GM19467 (cell line): Measurements from ENCODE around the gene METTL9.
A peak's percentile ranks its signal among the peaks of the same experiment; 100 is the strongest.
"Not testable (repeated sequence)": the region's sequence is repeated elsewhere in the genome, so short reads cannot be mapped to it uniquely, and the experiment has no call there.

Experiments used
- ATAC-seq: cut with Tn5 transposase; IDR thresholded peaks from one replicate; pipeline ENCODE4 v1.9.1; 2021; ENCODE audit warnings: mild to moderate bottlenecking, moderate library complexity; ENCODE audit not compliant: unreplicated experiment

METTL9 gene

DNA sequence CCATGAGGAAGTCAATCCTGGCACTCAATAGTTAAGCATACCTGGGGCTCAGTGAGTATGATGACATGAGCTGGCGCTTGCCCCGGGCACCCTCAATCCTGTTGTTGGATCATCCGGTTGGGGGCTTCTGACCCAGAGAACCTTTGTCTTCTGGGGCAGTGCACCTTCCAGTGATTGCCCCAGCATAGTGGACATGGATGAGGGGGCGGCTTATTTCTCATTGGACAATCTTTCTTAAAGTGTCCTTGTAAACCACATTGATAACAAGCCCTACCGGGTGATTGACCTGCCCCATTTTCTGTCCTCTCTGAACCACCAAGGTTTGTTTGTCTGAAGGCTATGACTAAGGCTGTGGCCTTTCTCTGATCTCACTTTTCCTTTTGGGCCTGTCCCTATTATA lies 34.8 kb downstream of the METTL9 start:
- no peak for ATAC-seq

DNA sequence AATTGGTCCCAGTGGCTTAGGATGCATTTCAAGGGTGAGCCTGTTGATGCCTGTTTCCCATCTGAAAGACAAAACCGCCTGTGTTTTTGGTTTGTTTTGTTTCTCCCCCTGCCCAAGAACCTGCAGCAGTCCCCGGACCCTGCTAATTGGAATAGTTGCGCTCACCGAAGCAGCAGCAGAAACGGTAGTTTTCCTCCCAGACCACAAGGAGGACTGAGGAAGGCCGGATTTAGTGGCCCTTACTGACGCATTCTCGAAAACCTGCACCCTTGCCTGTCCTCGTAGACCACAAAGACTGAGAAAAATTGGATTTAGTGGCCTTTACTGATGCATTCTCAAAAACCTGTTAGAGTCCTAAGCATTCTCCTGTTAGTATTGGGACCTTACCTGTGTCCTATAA lies 36.3 kb downstream of the METTL9 start:
- not testable (repeated sequence) for ATAC-seq

DNA sequence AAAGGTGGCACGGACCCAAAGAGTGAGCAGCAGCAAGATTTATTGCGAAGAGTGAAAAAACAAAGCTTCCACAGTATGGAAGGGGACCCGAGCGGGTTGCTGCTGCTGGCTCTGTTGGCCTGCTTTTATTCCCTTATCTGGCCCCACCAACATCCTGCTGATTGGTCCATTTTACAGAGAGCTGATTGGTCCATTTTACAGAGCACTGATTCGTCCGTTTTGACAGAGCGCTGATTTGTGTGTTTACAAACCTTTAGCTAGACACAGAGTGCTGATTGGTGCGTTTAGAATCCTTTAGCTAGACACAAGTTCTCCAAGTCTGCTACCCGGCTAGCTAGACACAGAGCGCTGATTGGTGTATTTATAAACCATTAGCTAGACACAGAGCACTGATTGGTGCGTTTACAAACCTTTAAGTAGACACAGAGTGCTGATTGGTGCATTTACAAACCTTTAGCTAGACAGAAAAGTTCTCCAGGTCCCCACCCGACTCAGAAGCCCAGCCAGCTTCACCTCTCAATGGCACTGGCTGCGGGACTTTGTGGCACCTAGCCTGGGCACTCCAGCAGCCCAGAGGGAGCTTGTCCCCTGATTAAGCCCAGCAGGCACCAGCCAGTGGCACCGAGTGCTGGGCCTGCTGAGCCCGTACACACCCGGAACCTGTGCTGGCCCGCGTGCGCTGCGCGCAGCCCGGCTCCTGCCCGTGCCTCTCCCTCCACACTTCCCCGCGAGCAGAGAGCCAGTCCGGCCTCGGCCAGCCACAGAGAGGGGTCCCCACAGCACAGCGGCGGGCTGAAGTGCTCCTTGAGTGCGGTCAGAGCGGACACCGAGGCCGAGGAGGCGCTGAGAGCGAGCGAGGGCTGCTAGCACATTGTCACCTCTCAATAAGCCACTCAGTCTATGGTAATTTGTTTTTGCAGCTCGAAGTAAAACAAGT lies 37.9 kb downstream of the METTL9 start:
- ATAC-seq = no peak

DNA sequence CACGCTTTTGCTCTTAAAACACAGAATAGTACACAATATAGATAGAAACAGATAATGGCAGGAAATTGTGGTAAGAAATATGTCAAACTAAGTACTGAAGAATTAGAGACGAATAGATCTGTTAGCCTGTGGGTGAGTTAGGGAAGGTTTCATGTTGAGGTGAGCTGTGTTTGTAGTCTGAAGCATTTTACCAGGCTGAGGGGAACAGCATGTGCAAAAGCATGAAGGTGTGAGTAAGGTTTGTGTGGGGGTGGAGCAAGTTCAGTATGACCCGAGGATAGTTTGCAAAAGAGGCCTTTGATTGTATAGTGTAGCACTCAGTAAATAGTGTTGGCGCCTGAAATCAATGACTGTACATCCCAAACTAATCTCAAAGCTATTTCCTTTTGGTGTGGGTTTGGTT lies 39.2 kb downstream of the METTL9 start:
- no peak for ATAC-seq

DNA sequence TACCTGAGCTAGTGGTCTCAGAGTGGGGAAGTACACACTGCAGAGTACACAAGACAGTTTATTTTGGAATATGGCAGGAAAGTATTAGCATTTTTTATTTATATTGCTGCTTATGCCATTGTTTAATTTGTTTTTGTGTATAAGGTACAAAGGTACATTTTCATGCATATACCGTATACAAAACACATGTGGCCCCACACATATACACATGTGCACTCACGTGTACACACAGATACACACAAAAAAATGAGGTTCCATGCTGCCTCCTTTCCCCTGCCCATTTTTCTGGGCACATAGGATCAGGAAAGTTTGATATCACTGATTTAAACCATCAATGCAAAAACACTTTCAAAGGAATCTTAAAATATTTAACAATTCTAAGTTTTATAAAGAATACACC lies 40.1 kb downstream of the METTL9 start:
- ATAC-seq = no peak

DNA sequence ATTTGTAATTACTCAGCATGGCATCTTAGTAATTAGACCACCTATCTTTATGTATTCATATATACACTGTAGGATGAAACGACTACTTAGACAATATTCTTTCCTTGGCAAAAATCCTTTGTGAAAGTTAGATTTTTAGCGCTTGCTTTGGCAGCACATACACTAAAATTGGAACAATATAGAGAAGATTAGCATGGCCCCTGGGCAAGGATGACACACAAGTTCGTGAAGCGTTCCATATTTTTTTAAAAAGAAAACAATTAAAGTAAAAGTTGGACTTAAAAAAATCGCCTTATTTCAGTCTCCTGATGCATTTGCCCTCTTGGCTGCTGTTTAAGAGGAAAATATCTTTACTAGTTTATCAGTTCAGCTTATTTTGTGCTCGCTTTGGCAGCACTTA lies 42.5 kb downstream of the METTL9 start:
- no peak for ATAC-seq

DNA sequence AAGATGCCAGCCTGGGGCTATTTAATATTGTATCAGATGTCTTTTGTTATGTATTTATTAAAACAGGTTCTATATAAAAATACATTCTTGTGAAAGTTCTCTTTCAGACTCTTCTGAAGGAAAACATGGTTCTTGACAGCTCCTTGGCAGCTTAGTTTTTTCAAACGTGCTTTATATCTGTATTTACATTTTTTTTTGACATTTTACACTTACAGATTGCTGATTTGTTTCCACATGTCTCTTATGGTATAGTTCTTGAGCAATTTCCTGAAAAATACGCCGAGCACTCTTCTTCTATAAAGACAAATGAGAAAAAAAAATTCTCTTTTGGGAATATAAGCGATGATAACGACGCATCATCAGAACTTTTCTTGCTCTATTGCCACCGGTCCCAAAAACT lies 43.5 kb downstream of the METTL9 start:
- no peak for ATAC-seq

DNA sequence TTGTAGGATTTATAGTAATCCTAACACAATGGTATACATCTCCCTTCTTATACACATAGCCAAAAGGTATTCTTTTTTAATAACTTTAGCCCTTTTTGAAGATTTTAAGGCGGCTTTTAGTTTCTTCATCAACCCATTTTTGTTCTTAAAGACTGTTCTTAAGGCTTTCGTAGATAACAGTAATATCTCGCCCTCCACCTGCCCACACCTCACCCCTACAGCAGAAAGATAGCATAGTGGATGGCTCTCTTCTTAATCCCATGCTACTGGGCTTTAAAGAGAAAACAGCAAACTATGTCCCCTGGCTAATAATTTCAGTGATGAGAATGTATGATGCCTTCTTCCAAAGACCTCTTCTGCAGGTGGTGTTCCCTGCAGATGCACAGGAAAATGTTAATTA lies 44.4 kb downstream of the METTL9 start:
- ATAC-seq = no peak

DNA sequence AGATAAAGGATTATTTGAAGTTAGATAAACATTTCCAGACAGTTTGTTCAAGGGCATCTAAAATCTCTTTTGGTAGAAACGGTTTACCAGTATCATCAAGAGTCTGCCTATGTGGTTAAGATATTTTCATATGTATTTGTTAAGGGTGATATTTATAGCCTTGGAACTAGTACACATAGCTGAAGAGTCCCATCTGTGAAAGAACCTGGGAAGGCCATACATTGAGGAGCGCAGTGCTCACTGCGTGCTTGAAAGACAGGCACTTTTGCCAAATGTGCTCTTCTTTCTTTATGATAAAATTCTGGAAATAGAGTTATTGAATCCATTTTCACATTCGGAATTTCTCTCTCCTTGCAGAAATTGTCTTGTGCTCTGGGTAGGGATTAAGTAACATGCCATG lies 45.3 kb downstream of the METTL9 start:
- no peak for ATAC-seq

DNA sequence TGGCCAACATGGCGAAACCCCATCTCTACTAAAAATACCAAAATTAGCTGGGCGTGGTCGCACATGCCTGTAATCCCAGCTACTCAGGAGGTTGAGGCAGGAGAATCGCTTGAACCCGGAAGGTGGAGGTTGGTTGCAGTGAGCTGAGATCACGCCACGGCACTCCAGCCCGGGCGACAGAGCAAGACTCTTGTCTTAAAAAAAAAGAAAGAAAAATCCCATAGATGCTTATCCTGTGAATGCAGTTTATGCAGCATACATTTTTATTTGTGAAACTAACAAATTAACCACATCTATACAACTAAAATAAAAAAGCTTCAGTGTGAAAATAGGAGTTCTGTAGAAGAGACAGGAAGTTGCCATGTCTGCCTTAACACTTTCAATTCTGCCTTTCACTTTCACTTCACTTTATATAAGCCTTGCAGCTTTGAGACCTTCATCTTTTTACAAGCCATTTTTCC lies 45.9 kb downstream of the METTL9 start:
- ATAC-seq = no peak

DNA sequence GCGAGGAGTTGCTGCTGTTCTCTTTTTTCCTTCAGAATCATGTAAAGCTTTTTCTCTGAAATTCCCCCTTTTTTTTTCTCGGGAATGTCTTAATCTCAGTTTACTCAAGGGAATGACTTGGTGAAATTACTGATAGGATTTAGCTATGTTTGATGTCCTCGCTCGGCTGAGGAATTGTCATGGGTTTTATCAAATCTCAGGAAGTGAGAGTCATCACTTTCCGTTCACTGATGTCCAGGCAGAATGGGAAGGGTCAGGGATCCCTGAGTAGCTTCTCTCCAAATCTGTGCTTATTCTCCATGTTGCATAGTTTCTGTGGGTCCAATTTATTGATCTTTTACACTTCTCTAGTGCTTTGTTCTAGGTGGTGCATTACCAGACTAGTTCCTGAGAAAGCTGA lies 46.7 kb downstream of the METTL9 start:
- ATAC-seq = no peak

DNA sequence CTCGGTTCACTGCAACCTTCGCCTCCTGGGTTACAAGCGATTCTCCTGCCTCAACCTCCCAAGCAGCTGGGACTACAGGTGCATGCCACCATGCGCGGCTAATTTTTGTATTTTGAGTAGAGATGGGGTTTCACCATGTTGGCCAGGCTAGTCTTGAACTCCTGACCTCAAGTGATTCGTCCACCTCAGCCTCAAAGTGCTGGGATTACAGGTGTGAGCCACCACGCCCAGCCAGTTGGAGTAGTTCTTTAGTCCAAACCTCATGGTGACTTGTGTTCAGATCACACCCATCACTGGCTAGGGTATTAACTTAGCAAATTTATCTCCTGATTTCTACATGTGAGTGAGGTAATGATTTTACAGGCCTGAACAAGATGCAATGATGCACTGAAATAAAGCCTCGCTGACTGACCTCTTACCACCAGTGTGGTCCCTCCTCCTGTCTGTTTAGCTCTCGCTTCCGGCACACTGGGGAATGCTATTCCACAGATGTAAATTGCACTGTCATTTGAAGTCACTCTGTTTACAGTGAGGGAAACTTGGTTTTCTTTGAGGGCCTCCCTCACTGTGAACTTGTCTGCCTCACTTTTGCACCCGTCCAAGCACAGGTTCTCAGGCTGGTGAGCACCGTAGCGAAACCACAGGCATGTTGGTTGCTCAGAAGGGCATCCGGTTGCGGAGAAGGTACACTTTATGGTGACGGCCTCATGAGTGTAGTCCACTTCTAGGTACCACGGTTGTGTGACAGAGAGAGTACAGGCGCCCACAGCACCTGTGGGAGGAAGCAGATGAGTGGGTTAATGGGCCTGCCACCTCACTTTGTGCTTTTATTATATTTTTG lies 47.6 kb downstream of the METTL9 start:
- peak; percentile 83 for ATAC-seq

DNA sequence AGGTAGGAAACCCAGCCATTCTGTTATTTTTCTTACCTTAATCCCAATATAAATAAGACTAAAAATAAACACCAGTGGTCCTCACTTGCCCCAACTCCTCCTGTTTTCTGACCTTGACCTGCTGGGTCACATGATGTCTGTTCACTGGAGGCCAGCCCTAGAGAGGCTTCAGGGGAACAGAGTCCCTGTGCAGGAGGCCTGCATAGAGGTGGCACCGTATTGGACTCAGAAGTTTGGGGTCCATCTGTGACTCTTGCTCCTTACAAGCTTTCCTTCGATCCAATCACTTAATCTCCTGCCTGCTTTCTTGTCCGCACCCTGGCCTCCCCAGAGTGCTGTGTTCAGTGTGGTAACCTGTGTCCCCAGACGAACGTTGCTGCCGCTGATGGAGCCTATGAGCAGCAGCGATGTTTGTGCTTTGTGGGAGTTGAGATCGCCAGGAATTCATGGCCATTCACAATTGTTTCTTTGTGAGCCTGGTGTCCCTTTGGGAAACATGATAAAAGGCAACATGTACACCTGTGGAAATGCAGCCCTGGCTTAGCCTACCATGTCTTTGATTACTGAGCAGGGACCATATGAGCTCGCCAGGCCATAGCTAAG lies 48.3 kb downstream of the METTL9 start:
- peak; percentile 12 for ATAC-seq

DNA sequence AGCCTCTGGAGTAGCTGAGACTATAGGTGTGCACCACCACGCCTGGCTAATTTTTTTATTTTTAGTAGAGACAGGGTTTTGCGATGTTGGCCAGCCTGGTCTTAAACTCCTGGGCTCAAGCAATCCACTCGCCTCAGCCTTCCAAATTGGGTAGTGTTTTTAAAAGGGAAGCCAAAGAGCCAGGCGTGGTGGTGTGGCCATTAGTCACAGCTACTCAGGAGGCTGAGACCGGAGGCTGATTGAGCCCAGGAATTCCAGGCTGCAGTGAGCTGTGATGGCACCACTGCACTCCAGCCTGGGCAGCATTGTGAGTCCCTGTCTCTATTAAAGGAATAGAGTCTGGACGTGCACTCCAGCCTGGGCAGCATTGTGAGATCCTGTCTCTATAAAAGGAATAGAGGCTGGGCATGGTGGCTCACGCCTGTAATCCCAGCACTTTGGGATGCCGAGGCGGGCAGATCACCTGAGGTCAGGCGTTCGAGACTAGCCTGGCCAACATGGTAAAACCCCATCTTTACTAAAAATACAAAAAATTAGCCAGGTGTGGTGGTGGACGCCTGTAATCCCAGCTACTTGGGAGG lies 50.5 kb downstream of the METTL9 start:
- ATAC-seq = not testable (repeated sequence)

DNA sequence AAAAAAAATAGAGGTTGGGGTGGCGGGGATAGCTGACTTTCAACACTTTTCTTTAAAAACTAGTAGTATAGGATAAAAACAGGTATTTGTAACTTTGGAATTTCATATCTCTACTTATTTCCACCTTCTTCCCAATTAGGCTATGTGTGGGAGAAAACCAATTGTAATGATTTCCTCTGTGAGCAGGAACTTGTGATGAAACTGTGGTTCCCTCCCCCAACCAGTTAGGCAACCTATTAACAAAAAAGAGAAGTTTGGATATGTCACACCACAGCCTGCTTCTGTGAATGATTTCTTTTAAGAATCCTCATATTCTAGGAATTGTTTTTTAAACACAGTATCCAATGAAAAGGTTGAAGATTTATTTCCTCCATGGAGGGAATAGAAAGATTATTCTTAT lies 51.1 kb downstream of the METTL9 start:
- ATAC-seq = no peak

DNA sequence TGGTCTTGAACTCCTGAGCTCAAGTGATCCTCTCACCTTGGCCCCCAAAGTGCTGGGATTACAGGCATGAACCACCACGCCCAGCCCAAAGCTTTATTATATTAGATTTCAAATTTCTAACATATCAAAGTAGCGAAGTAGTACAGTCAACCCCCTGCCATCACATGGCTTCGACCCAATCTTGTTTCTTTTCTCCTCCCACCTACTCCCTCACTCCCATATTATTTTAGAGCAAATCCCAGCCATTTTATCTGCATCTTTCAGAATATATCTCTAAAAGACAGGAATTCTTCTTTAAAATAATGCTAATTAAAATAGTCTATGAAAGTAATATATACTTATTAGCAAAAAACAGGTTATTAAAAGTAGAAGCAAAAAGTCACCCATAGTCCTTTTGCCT lies 52.1 kb downstream of the METTL9 start:
- ATAC-seq = no peak

DNA sequence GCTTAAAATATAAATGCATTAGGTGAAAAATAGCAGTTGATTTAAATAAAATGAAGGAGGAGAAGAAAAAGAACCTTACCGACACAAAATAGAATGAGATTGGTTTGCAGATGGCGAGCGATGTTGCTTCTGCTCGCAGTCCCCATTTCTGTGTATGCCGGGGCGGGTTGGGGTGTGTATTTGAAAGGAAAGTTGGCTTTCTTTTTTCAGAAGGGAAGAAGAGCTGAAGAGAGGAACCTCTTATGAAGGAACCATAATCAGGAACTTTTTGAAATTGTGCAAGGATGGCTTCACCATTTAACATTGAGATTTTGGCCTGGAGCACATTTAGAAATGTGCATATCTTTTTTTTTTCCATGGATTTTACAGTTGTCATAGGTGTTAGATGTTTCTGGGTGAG lies 53.1 kb downstream of the METTL9 start, which contains the start of gene IGSF6:
Gene IGSF6 (minus strand): TSS at position 156 of the 400 bp plus-strand sequence. CDS start 10 bp downstream, at position 146.
- ATAC-seq = no peak

DNA sequence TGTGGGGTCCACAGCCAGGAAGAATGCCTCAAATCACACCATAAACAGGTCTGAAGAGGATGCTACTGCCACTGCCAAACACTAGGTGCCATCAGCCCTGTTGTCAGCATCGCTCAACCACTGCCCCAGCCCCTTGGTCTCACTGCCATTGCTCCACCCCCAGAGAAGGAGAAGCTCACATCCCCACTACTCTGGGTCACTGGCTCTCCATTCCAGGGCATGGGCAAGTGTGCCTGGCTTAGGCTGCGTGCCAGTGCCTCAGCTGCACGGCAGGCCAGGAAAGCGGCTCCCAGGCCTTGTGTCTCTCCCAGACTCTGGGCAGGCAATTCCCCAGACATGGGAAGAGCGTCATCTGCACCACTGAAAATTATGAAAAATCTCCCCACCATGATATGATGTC lies 54.2 kb downstream of the METTL9 start:
- ATAC-seq = no peak

DNA sequence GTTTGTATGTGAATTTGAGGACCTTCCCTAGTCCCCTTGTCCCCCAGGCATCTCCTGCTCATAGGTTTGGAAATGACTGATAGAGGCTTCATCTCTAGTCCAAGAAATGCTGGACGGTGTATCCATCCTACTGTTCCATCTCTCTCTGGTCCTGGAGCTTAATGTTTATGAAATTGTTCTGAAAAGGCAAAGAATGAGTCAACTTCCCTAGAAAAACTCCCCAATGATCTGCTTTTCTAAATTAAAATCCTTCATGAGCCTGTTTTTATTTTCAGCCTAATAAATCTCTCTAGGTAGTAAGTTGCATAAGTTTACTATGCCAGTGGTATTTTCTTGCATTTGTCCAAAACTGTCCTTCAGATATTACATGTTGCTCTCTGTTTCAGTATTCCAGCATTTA lies 55.1 kb downstream of the METTL9 start:
- ATAC-seq = no peak

DNA sequence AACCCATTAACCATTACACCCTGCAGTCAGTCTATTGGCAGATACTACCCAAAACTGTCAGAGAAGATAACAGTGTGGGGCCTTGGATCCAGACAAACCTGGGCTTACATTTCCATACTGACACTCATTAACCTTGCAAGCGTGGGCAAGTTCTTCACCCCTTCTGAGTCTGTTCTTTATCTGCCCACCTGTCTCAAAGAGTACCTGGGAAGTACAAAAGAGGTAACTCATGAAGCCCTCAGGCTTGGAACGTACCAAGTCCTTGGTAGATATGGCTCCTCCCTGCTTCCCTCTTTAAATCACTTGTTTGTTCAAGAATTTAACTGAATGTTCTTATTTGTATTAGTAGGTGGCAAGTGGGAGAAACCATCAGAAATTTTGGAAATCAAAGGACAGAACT lies 55.5 kb downstream of the METTL9 start:
- ATAC-seq = no peak
